GM18907 (cell line): ENCODE data around the gene SUSD5.

Experiments used
- ATAC-seq: cut with Tn5 transposase; IDR thresholded peaks from one replicate; pipeline ENCODE4 v1.9.1; 2021; ENCODE audit warnings: mild to moderate bottlenecking, moderate library complexity; ENCODE audit not compliant: unreplicated experiment

The SUSD5 gene

DNA sequence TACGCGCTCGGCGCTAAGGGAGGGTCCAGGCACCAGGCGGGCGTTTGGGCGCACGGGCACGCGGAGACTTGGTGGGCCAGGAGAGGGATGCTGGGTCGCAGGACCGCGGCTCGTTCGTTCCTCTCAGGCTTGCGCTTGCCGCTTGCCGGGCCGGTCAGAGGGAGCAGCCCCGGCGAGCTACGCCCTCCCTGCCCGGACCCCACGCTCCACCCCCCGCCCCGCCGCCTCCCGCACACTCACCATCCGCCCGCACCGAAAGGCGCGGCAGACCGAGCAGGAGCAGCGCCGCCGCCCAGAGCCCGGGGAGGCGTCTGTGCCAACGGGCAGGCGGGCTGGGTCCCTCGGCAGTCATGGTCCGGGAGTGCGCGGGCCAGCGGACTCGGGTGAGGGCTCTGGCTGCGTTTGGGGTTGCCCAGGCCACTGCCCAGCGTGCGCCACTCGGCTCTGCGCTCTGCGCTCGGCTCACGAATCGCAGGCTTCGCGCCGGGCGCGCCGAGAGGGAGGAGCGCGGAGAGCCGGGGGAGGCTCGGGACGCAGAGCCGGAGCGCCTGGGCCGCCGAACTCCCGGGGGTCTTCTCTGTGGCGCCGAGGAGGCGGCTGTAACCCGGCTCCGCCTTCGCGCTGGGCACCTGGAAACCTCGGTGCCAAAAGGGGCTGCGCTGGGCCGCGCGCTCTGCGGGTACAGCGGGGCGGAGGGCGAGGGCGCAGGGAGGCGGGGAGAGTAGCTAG lies at the start of gene SUSD5:
Gene SUSD5, minus strand, starts transcription at position 365 of the 729 bp plus-strand sequence. Its CDS starts 13 bp downstream, at position 352.
- no peak for ATAC-seq

DNA sequence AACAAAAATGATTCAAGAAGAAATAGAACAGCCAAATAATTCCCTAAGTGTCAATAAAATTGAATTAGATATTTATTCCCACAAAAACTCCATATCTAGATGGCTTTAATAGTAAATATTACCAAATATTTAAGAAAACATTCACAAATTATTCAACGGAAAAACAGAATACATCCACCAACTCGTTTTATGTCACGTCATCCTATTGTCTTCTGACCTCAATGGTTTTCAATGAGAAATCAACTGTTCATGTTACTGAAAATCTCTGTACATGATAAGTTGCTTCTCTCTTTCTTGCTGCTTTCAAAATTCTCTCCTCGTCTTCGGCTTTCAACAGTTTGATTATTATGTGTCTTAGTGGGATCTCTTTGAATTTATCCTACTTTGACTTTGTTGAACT lies 41.5 kb upstream of the SUSD5 start:
- no peak for ATAC-seq

DNA sequence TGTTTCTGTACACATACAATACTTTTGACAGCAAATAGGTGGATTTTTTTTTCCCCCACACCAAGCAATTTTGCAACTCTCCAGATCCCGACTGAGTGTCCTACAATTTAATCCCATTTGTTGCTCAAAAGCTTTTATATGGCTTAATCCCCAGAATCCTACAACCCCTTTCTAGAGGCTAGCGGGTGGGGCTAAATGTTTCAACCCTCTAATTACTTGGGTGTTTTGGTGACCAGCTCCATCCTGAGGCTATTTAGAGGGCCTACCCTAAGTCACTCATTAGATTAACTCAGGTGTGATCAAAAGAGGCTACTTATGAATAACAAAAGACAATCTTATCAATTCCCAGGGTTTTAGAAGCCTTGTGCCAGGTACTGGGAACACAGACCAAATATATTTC lies 37.6 kb upstream of the SUSD5 start:
- no peak for ATAC-seq

DNA sequence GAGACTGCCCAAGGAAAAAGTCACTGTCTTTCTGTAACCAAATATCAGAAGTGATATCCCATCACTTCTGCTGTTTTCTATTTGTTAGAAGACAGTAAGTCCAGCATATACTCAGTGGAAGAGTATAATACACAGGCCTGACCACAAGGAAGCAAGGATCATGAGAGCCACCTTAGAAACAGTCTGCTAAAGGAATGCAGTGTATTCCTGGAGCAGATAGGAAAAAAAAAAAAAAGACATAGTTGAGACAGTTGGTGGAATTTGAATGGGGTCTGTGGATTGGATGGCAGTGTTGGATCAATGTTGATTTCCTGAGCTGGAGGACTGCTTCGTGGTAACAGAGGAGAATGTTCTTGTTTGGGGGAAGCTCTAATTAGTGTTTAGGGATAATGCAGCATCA lies 32.1 kb upstream of the SUSD5 start:
- ATAC-seq = no peak

DNA sequence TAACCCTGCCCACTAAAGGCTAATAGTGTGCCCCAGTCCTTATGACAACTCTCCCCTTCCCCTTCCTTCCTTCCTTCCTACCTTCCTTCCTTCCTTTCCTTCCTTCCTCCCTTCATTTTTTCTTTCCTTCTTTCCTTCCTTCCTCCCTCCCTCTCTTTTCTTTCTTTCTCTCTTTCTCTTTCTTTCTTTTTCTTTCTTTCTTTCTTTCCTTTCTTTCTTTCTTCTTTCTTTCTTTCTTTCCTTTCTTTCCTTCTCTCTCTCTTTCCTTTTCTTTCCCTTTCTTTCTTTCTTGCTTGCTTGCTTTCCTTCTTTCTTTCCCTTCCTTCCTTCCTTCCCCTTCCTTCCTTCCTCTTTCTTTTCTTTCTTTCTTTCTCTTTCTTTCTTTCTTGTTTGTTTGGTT lies 28.2 kb upstream of the SUSD5 start:
- no peak for ATAC-seq

DNA sequence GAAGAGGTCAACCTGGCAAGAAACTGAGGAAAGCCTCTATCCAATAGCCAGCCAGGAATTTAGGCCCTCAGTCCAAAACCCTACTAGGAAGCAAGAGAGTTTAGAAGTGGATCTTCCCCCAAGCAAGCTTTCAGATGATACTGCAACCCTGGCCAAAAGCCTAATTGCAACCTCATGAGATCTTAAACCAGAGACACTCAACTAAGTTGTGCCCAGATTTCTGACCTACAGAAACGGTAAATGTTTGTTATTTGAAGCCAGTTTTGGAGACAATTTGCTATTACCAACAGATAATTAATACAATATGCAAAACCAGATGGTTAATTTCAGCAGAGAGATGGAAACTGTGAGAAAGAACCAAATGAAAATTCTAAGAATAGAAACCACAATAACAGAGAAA lies 21.7 kb upstream of the SUSD5 start:
- ATAC-seq = no peak

DNA sequence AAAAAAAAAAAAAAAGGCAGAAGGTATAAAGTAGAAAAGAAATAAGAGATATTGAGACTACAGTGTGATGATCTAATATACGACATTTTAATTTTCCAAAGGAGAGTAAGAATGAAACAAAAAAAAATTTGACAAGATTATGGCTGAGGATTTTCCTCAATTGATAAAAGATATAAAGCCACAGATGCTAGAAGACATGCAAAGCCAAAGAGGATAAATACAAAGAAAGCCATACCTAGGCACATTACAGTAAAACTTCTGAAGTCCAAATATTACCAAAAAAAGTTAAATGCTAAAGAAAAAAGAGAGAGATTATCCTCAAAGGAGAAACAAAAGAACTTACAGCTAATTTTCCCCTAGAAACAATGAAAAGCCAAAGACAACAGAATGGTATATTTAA lies 20.3 kb upstream of the SUSD5 start:
- no peak for ATAC-seq

DNA sequence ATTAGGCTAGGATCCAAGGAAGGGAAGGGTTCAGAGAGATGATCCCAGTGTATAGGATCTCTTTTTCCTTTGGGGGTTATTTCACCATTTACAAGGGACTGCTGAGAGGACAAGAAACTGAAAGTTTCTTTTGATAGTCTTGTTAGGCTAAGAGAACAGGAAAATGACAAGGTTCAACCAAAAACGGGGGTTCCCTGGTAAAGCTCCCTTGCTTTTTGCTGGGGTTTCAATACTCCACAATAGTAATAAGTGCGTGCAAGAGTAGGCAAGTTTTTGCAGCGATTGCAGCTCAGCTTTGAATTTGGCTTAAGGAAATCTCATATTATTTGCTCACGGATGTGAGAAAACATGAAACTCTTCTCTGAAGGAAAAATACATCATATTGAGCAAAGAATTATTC lies 18.8 kb upstream of the SUSD5 start:
- ATAC-seq = no peak

DNA sequence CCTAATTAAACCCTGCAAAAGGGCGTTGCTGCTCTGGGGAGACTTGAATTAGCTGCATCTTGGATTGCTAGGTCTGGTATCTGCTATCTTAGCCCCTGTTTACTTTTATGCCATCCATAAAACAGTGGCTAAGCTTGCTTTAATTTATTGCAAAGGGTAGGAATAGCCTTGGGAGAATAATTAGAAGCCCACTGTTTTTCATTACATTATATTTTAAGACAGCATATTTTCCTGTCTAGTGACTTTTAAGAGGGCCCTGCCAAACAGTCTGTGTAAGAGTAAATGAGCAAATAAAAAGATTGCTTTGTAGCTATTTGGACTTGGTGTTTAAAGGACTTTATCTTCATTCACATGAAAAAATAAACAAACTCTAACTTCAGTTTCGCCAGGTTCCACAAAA lies 17.4 kb upstream of the SUSD5 start:
- ATAC-seq = no peak

DNA sequence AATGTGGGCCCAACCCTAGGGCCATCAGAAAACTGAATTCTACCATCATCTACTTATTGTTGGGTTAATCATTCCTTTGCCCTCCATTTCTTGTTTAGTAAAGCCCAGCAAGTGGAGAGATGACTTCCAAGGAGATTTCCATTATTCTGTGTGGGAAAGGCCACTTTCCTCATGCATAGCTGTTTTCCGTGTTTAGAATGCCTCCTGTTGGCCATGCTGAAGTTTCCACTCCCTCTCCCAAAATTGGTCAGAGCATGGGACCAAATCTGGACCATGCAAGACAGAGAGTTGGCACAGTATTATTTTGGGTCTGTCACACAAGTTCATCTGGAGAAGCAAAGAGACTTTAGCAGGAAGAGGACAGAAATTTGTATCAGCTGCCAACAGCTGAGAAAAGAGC lies 15.3 kb upstream of the SUSD5 start:
- ATAC-seq = no peak

DNA sequence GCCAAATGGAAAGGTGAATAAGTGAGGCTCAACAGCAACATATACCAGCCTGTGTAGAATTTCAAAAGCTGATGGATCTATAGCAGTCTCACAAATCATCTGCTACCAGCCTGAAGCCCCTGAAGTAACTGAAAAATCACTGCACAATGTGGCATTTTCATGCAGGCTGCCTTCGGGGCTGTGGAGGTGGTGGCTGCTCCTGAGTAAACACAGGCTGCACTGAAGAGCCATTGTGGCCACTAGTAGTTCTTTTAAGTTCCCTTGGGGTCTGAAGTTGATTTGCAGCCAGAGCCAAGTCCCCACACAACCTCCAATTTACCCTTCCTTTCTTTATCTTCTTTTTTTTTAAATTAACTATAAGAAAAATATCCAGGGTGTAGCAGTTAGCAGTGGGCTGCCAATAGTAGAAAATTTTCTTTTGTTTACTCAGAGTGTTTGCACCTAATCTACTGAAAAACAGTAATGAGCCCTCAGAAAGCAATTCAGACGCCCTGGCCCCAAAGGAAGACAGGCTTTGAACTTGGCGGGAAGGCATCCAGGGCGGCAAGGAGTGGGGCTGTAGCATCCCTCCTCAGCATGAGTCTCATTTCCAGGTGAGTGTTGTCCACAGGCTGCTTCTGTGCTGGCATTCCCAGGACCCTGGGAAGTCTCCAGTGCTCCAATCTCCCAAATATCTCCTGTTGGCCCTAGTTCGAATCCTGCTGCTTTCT lies 13.3 kb upstream of the SUSD5 start:
- ATAC-seq = no peak

DNA sequence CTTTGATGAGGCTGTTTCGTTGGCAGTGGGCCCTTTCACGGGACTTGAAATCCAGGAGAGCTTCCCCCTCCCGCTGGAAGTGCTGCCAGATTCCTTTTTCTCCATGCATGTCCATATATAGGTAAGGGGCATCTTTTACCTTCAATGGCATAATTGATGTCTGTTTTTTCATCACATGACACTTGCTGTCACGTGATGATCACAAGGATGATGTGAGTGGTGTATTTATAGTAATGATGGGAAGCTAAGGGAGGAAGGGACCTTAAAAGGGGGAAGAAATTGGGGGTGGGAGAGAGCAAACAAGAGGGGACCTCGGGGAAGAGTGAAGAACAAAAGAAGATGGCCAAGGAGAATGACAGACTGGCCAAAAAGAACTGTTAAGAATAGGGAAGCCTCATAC lies 11.3 kb upstream of the SUSD5 start:
- no peak for ATAC-seq

DNA sequence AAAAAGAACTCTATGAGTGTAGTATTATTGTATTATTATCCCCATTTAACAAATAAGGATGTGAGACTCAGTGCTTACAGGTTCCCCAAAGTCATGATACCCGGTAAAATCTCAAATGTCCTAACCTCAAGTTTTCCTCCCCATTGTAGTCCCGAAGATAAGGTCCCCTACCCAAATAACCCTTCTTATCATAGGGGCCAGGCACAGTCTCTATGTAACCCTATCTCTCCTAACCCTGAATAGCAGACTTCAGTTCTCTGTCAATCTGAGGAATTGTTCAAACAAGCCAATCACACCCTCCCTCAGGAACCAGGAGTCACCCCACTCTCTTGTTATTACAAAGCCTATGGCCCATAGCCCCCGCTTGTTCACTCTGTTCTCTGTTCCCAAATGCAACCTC lies 10.5 kb upstream of the SUSD5 start:
- ATAC-seq = no peak

DNA sequence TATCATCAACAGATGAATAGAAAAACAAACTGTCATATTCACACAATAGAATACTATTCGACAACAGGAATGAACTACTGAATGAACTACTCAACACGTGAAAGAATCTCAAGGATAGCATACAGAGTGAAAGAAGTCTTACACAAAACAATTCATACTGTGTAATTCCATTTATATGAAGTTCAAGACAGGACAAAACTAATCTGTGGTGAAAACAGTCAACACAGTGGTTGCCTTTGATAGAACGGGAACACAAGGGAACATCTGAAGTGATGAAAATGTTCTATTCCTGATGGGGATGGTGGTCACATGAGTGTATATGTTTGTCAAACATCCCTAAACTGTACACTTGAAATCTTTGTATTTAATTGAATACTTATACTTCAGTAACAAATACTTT lies 2.6 kb upstream of the SUSD5 start:
- ATAC-seq = no peak

DNA sequence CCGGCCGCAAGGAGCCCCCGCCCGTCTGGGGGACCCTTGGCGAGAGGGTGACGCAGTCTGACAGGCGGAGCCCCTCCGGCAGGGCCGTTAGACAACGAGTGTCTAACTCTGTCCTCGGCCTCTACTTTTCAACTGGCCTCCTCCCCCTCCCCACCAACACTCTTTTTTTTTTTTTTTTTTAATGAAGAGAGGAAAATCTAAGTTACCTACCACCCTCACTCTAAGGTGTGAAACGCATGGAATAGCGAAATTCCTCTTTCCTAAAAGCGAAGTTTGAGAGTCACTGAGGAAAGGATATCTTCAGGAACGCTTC lies 521 bp upstream of the SUSD5 start:
- no peak for ATAC-seq

DNA sequence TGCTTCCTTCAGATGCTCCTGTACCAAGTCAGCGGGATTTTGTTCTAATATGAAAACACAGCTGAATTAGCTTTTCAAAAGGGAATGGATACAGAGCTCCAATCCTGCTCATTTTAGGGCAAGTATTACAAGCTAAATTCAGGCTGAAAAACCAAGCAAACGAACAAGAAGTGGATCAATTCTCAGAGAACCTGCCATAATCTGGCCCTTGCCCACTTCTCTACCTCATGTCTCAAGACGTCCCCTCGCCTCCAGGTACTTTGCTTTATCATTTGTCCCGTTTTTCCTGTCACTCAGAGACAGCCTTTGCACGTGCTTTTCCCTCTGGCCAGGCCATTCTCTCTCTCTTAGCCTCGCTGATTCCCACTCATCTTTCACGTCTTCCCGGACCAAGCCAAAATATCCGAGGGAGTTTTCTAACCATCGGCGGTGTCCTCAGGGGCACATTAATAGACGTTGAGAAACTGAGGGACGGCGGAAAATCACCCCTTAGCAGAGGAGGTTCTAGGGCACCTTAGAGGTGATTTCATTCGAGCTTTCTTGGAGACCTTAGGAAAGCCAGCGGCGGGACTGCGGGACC lies 654 bp downstream of the SUSD5 start:
- no peak for ATAC-seq

DNA sequence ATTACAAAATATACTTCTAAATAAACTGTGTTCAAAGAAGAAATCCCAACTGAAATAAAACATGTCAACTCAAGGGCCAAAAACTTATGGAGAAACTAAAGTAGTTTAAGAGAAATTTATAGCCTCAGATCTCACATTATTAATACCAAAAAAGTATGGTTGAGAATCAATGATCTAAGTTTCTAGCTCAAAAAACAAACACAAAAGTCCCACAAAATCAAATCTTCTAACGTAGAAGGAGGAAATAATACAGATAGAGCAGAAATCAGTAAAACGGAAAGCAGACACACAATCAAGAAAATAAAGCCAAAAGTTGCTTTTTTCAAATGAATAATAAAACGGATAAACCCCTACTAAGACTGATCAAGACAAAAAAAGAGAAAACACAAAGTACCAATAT lies 2.9 kb downstream of the SUSD5 start:
- no peak for ATAC-seq

DNA sequence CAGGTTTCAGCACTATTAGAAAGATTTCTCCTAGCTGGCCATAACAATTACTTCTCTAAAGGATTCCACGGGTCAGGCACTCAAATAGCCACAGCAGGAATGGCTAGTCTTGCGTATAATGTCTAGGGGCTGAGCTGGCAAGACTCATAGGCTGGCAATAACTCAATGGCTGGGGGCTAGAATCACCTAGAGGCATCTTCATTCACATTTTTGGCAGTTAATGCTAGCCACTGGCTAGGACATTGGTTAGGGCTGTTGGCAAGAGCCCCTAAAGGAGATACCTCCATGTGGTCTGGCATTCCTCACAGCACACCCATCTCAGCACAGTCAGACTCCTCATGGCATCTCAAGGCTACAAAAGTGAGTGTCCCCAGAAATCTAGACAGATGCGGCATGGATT lies 6.2 kb downstream of the SUSD5 start:
- ATAC-seq = no peak

DNA sequence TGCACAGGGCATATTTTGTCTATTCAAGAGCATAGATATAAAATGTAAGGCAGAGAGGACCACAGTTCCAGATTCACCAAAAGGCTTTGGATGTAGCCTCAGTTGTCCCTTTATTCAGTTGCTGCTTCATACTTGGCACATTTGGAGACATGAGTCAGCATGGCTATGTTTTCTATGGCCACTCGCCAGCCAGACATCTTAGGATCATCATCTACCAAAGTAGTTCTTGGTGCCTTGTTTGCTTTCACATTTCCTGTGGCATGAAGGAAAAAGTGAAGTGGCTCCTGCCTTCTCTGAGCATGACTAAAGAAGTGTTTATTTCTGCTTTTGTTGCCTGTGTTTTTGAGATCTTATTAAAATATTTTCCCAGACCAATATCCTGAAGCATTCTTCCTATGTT lies 7.2 kb downstream of the SUSD5 start:
- no peak for ATAC-seq

DNA sequence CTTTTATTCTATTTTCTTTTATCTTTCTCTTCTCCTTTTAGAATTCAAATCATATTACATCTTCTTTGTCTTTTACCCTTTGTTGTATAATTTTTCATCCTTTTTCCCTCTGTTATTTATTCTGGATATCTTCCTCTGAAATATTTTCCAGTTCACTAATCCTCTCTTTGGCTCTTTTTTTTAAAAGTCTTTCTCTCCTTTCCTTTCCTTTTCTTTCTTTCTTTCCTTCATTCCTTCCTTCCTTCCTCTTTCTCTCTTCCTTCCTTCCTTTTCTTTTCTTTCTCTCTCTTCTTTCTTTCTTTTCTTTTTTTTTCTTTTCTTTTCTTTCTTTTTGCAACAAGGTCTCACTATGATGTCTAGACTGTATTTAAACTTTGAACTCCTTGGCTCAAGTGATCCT lies 9.3 kb downstream of the SUSD5 start:
- no peak for ATAC-seq

DNA sequence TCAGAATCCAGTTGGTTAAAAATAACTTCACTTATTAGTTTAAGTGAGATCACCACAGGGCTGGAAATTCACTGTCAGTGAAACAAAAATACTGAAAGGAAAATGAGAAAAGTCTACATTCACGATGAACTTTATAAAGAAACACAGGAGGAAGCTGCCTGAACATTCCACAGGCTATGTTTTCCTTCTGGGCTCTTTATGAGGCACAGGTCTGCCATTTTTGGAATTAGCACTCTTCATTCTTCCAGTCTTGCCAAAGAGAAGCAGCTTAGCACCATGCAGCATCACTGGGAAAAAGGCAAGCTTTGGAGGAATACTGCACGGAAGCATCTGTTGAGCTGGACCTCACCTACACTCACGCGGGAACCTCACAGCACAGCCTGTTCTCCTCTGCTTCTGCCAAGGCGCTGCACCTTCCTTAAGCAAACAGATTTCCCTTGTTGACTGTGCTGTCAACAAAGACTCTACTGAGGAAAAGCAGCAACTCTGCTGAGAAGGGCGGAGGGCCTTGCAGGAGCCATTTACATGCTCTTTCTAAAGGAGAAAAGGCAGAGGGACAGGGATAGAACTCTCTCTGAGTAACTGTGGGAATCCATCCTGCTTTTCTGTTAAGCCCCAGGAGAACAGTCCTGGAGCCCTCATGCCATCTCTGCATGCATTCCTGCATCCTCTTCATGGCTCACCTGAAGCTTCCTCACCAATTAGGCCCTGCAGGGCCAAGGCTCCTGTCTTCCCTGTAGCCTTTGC lies 15.7 kb downstream of the SUSD5 start:
- no peak for ATAC-seq

DNA sequence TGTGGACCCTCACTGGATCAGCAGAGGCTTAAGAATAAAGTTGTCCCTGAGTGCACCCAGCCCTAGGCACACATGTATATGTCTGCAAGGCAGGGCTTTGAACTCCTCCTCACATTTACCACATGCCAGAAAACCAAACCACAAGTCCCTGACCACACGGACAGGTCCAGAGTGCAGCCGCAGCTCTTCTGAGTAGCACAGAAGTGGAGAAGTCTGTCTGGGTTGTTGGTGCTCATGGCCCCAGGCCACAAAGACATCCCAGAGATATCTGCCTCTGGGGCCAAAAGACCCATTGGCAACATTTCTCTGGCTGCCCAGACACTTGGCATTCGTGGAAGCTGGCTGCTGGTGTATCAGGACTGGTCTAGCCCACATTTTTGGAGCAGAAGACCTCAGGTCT lies 17.4 kb downstream of the SUSD5 start:
- no peak for ATAC-seq
